NCI-H2081 (cell line): ENCODE data around the gene GNG7.

ENCODE experiments used
- DNase-seq, 2 experiments: peaks; one replicate each; lab custom pipeline; 2025; lab: John Stamatoyannopoulos, UW

The GNG7 gene

GRCh38 chr19:2702170-2703076, at the start of gene GNG7:
GNG7 (minus strand) TSS chr19:2702694; CDS start chr19:2520688, 182,006 bp downstream.
- peak; percentile 66 to 80 for DNase-seq

GRCh38 chr19:2751438-2751830, 48.9 kb upstream of the GNG7 start:
- no peak for DNase-seq

DNA sequence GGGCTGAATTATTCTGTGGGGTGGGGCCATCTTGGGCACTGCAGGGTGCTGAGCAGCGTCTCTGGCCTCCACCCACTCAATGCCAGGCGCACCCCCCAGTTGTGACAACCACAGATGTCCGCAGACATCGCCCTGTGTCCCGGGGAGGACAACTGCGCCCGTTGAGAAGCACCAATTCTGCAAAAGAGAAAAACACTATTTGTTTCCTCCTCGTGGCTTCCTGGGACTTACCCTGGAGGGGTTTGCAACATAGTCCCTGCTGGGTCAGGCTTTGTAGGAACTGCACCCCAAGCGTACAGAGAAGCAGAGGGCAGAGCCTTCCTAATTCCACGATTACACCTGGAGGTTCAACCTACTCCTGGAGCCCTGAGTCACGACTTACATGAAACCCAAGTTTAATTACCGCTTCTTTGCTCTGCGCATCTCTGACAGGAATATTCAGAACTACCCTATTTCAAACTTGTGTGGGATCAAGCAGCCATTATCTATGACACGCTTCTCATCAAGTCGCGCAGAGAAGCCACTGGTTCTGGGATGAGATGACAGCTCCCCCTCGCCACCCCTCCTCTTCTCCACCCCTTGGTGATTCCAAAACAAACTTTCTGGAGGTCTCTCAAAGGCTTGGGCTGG, 48.4 kb upstream of the GNG7 start:
- DNase-seq, result no peak

GRCh38 chr19:2747349-2747748, 44.9 kb upstream of the GNG7 start:
- DNase-seq, result no peak

GRCh38 chr19:2744113-2744512, 41.6 kb upstream of the GNG7 start:
- no peak for DNase-seq

GRCh38 chr19:2743099-2743498, 40.6 kb upstream of the GNG7 start:
- no peak for DNase-seq

GRCh38 chr19:2740314-2740656, 37.8 kb upstream of the GNG7 start:
- DNase-seq, result no peak

- peak; percentile 93 to 98 for DNase-seq
These were observed 37.3 kb upstream of the GNG7 start, which contains the start of gene SLC39A3 for GRCh38 chr19:2739602-2740313. SLC39A3 (minus strand) TSS chr19:2740017; CDS start chr19:2737257, 2,760 bp downstream.

GRCh38 chr19:2736550-2737190, 34.2 kb upstream of the GNG7 start:
- DNase-seq, result no peak

- no peak for DNase-seq
These were observed 32.9 kb upstream of the GNG7 start for GRCh38 chr19:2735374-2735773.

GRCh38 chr19:2734589-2735288, 32.2 kb upstream of the GNG7 start:
- no peak for DNase-seq

GRCh38 chr19:2733930-2734588, 31.6 kb upstream of the GNG7 start:
- peak; percentile 30 to 51 for DNase-seq

GRCh38 chr19:2732883-2733282, 30.4 kb upstream of the GNG7 start:
- DNase-seq, result no peak

DNA sequence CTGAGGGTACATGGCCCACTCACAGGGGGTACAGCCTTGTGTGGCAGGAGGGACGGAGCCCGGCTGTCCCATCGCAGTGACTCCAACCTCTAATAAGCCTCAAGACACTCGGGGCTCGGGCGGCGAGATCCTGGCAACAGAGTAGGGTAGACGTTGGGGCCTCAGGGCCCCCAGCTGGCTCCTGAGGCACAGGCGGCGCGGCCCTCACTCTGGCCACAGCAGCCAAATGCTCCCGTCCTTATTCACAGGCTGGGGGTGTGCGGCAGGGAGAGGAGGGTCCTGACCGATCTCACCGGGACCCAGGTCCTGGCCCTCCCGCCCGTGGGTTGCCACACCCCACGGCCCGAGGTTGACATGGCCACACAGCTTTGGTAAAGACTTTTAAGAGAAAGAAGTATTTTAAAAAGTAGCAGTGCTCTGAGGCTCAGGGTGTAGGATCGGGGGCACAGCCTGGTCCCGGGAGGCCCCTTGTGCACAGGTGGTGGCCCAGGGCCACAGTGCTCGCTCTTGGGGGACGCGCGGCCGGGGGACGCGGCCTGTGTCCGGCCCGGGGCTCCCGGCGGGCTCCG, 29.7 kb upstream of the GNG7 start:
- DNase-seq, result no peak

GRCh38 chr19:2731181-2731995, 28.9 kb upstream of the GNG7 start:
- no peak for DNase-seq

- DNase-seq, result no peak
These were observed 27.7 kb upstream of the GNG7 start for GRCh38 chr19:2729943-2730818.

DNA sequence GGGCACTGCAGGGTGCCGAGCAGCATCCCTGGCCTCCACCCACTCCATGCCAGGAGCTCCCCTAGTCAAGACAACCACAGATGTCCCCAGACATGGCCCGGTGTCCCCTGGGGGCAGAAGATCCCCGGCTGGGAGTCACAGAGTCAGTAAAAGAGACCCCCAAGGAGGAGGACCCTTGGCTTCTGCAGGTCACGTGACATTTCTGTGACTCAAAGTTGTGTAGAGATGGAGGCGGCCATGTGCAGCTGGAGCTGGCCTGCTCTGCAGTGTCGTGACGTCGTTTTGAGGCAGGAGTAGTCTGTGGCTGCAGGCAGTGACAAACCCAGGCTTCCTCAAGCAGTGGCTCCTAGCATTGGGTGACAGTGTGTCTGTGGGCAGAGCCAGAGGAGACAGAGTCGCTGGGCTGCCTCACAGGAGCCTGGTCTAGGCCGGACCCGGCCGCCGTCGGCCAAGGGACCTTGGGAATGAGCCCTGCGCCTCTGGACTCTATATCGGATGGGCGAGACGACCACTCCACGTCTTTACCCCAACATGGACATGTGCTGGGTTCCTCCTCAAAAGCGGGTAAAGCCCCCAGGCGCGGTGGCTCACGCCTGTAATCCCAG, 26.4 kb upstream of the GNG7 start:
- no peak for DNase-seq

DNA sequence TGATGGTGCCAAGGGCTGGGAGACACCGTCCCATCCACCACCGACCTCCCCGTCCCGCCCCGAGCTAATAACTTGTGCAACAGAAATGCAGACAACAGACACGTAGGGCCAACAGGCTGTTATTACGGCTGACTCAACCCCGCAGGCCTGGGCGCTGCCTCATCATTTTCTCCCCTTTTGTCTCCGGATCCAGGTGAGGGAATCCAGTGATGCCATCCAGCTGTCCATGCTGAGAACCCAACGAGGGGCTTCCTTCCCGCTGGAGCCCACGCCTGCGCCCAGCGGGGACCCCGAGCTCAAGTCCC, 25.1 kb upstream of the GNG7 start:
- DNase-seq, result no peak
